GM21825 (cell line): Measurements from ENCODE around the gene TMEM39A.
A peak's percentile ranks its signal among the peaks of the same experiment; 100 is the strongest.

Source experiments
- ATAC-seq: cut with Tn5 transposase; IDR thresholded peaks from one replicate; pipeline ENCODE4 v1.9.1; 2021; ENCODE audit warnings: mild to moderate bottlenecking, moderate library complexity; ENCODE audit not compliant: unreplicated experiment

The TMEM39A gene

GRCh38 chr3:119456469-119456868, 6.9 kb downstream of the TMEM39A start:
- no peak for ATAC-seq

DNA sequence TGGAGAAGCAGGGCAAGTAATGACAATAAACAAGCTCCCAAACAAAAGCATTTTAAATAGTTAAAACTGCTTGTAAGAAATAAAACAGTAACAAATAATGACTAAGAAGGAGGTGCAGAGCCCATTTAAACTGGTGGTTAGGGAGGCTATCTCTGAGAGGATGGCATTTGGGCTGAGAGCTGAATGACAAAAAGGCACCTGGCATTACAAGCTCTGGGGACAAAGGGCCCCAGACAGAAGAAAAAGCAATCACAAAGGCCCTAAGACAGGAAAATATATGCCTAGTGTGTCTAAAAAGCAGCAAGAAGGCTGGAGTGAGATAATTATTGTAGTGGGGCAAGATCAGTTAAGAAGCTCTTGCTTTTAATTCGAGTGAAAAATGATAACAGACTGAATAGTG, 9.6 kb downstream of the TMEM39A start:
- ATAC-seq = no peak

DNA sequence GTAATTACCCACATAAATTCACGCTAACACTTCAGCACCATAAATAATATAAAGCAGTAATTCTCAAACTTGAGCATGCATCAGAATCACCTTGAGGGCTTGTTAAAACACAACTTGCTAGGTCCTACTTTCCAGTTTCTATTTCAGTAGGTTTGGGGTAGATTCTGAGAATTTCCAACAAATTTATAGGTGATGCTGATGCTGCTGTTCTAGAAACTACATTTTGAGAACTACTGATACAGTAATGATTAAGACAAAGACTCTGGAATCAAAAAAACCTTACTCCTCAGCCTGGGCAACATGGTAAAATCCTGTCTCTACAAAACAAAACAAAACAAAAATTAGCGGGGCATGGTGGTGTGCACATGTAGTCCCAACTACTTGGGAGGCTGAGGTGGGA, 18.8 kb downstream of the TMEM39A start:
- ATAC-seq = no peak

GRCh38 chr3:119443179-119443578, 20.2 kb downstream of the TMEM39A start:
- no peak for ATAC-seq

DNA sequence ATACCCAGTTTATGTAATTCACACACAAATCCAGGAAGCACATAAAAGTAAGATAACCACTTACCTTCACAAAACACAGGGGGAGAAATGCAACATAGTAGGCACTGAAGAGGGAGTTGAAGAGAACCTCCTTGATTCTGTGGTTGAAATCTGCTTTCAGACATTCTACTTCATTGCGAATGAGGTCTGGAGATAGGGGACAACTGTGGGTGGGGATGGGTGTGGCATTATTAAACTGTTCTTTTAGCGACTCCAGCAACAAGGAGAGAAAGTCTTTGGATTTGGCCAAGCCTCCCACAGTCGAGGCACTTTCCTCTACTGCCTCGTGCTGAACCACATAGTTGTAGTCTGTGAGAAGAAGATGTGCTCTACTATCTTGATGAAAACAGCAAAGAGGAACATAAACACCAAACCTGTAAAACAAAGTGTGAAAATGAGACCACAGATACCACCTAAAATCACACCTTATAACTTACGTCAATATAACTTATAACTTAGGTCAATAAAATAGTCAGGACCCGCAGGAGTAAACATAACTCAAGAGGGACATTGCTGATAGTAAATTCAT, 25.6 kb downstream of the TMEM39A start:
- no peak for ATAC-seq

DNA sequence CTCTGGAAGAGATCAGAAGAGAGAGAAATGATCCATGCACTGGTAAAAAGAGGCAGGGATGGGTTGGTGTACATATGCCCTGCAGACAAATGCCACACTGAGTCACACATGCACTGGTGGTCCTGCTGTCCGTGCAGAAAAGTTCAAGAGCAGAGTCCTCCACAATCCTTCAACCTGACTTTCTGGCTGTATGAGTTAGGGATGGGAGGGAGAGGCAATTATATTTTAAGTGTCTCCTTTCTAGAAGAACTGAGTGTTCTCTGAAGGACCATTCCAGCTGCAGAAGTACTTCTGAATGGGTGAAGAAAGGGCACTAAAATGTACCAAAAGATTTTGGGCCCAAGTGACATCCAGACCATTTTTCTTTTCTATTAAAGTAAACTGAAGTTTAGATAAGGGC, 26.4 kb downstream of the TMEM39A start:
- no peak for ATAC-seq

- no peak for ATAC-seq
These were observed 28.7 kb downstream of the TMEM39A start for GRCh38 chr3:119434703-119435102.

GRCh38 chr3:119433613-119434325, 29.6 kb downstream of the TMEM39A start:
- ATAC-seq = no peak

- ATAC-seq = no peak
These were observed 34.9 kb downstream of the TMEM39A start for GRCh38 chr3:119428538-119428937.

- no peak for ATAC-seq
These were observed 35.7 kb downstream of the TMEM39A start for GRCh38 chr3:119427669-119428068.

- ATAC-seq = no peak
These were observed 43.2 kb downstream of the TMEM39A start for GRCh38 chr3:119420196-119420595.

- no peak for ATAC-seq
These were observed 44.8 kb downstream of the TMEM39A start for GRCh38 chr3:119418641-119419040.

DNA sequence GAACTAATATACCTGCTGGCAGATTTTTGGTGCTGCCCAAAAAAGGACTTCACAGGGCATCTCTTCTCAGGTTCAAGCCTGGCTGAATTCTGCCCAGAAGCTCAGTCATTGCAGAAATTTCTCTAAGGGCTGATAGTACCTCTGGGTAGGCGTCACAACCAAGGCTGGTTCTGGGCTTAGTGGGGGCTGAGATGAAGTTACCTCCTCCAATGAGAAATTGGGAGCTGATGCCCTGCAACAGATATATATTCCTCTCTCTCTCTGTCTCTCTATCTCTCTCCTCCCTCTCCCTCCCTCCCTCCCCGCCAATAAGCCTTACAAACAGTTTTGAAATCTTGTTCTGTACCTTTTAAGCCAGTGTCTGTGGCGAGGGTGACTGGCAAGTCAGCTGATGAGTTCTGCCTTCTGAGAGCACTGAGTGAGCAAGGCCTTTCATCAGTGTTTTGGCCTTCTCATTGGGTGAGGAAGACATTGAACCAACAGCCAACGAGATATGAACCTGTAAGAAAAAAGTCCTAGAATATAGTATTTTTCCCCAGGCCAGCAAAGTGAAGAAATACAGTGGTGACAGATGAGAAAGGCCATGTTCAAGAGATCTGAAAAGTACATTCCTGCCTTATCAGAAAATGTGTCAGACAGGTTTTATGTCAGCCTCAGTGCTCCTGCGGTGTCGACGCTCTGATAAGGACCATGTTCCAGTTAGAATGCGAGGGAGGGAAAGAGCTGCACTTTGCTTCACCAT, 45.5 kb downstream of the TMEM39A start:
- no peak for ATAC-seq

GRCh38 chr3:119416873-119417272, 46.5 kb downstream of the TMEM39A start:
- ATAC-seq = no peak

- no peak for ATAC-seq
These were observed 49.7 kb downstream of the TMEM39A start for GRCh38 chr3:119413603-119414280.

- ATAC-seq = no peak
These were observed 53.6 kb downstream of the TMEM39A start for GRCh38 chr3:119409844-119410243.

DNA sequence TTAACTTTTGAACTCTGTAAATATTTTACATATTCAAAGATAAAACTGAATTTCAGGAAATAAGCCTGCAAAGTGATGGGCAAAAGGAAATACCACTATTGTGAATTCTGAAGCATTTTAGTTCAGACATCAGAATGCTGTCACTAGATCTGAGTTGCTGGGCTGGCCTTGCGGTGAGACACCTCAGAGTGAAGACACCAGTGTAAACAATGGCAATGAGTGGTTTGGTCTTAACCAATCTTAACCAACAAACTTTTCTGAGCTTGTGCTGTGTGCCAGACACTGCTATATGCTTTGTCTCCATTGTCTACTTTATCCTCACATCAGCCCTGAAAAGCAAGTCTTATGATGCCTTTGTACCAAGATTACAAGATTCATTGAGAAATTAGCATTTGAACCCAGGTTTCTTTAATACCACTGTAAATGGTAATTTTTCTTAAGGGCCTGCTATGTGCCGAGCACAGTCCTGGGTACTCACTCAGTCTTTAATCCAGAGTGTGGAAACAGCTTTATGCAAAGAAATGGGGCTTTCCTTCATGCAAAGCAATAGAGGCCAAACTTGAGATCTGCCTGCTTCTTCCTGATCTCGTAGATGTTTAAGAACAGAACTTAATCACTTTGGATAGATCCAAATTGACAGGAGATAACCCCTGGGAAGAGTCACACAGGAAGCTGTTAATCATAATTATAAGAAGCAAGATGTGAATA, 55.0 kb downstream of the TMEM39A start:
- peak; percentile 50 for ATAC-seq

DNA sequence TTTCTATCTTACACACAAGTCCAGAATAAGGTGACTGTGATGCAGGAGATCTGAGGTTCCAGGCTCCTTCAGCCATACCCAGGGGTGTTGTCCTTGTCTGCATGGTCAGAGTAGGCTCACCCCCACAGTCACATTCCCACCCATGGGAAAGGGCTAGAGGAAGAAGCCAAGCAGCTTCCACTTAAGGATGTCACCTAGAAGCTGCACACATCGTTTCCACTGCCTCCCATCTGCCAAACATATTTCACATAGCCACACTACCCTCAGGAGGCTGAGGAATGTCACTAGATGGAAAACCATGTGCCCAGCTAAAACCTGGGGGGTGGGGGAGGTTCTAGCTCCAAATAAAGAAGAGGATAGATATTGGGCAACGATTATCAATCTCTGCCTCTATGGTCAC, 58.1 kb downstream of the TMEM39A start:
- no peak for ATAC-seq

DNA sequence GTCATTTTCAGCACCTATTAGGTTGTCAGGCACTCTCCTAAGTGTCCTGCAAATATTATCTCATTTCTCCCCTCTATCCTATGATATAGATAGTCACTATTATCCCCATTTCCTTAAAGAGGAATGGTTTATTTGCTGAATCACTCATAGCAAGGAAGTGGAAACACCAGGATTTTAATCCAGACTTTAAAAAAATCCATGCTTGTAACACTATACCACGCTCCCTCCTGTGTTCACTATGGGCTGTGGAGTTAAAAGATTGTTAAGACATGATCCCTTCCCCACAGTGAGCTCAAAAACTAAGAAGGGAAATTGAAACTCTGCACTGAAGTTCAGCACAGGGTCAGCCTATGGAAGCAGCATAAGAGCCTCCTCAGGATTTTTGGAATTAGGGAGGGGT, 60.2 kb downstream of the TMEM39A start:
- ATAC-seq = no peak

GRCh38 chr3:119402791-119403190, 60.6 kb downstream of the TMEM39A start:
- ATAC-seq = no peak
